Neural cell (in vitro differentiated cells): Measurements from ENCODE around the gene CFAP299. TPM values are rescaled to one million over a fixed set of nuclear protein-coding genes. Genes with fewer than 3 reads are reported as not detected.

ENCODE experiments used
- H2AFZ ChIP-seq: fragments of 200-600, 300-800 bp; sonication (generic), shearing (Covaris generic); 2 replicates; pipeline ENCODE4 v1.6.0; 2014; ENCODE audit warnings: low read depth, mild to moderate bottlenecking, antibody characterized with exemption, low read length, moderate library complexity
- H3F3A ChIP-seq: fragments of 200-600 bp; shearing (Covaris generic); 2 replicates; pipeline ENCODE4 v1.6.1; 2016; ENCODE audit warnings: mild to moderate bottlenecking, moderate library complexity, mixed read lengths, antibody characterized with exemption, low read length; ENCODE audit not compliant: insufficient read depth, poor library complexity, severe bottlenecking
- H3K27ac ChIP-seq: fragments of 200-600, 300-800 bp; sonication (generic), shearing (Covaris generic); 2 replicates; pipeline ENCODE4 v1.5.1; 2014; ENCODE audit warnings: mild to moderate bottlenecking, low read length, moderate library complexity
- H3K27me3 ChIP-seq: fragments of 300-800, 200-600 bp; sonication (generic), shearing (Covaris generic); 2 replicates; pipeline ENCODE4 v1.6.0; 2014; ENCODE audit warnings: mild to moderate bottlenecking, low read depth, low read length, moderate library complexity; ENCODE audit not compliant: insufficient read depth
- H3K36me3 ChIP-seq: fragments of 300-800, 200-600 bp; sonication (generic), shearing (Covaris generic); 2 replicates; pipeline ENCODE4 v1.5.1; 2014; ENCODE audit warnings: mild to moderate bottlenecking, antibody characterized with exemption, low read length, moderate library complexity; ENCODE audit not compliant: insufficient read depth
- H3K4me2 ChIP-seq: fragments of 300-800, 200-600 bp; sonication (generic), shearing (Covaris generic); 2 replicates; pipeline ENCODE4 v1.6.0; 2014; ENCODE audit warnings: mild to moderate bottlenecking, low read length
- H3K4me3 ChIP-seq: fragments of 300-800, 200-600 bp; sonication (generic), shearing (Covaris generic); 2 replicates; pipeline ENCODE4 v1.5.1; 2014; ENCODE audit warnings: mild to moderate bottlenecking, low read length, moderate library complexity
- H3K79me2 ChIP-seq: fragments of 200-600 bp; shearing (Covaris generic); replicated peaks from 2 replicates; pipeline ENCODE4 v1.6.0; 2014; ENCODE audit warnings: mild to moderate bottlenecking, low read length, moderate library complexity; ENCODE audit not compliant: insufficient read depth
- H3K9ac ChIP-seq: fragments of 300-800, 200-600 bp; sonication (generic), shearing (Covaris generic); 2 replicates; pipeline ENCODE4 v1.6.1; 2016; ENCODE audit warnings: mild to moderate bottlenecking, low read length, mixed read lengths
- H3K9me2 ChIP-seq: fragments of 200-600 bp; shearing (Covaris generic); 2 replicates; pipeline ENCODE4 v1.6.1; 2016; ENCODE audit warnings: mild to moderate bottlenecking, low read length, mixed read lengths; ENCODE audit not compliant: insufficient read depth
- H3K9me3 ChIP-seq: fragments of 200-600, 300-800 bp; sonication (generic), shearing (Covaris generic); 2 replicates; pipeline ENCODE4 v1.6.1; 2016; ENCODE audit warnings: mild to moderate bottlenecking, mixed run types, low read length, moderate library complexity, mixed read lengths
- H4K20me1 ChIP-seq: fragments of 200-600 bp; shearing (Covaris generic); 2 replicates; pipeline ENCODE4 v1.6.1; 2016; ENCODE audit warnings: mild to moderate bottlenecking, mixed run types; ENCODE audit not compliant: insufficient read depth
- CTCF ChIP-seq: fragments of 450-650 bp; IDR thresholded peaks from 2 replicates; pipeline ENCODE4 v1.5.1; 2014; ENCODE audit warnings: antibody characterized with exemption, mild to moderate bottlenecking, moderate library complexity; ENCODE audit not compliant: poor library complexity, severe bottlenecking
- EP300 ChIP-seq: fragments of 450-650 bp; conservative IDR thresholded peaks from 2 replicates; pipeline ENCODE4 v1.6.1; 2014; ENCODE audit warnings: antibody characterized with exemption, mild to moderate bottlenecking, moderate library complexity; ENCODE audit not compliant: poor library complexity, severe bottlenecking
- EZH2 ChIP-seq: fragments of 200-600, 300-800 bp; shearing (Covaris generic), sonication (generic); IDR thresholded peaks from 2 replicates; pipeline ENCODE4 v1.6.1; 2014; ENCODE audit warnings: antibody characterized with exemption, low read length, borderline replicate concordance, mild to moderate bottlenecking; ENCODE audit not compliant: insufficient read depth, poor library complexity, severe bottlenecking
- MXI1 ChIP-seq: fragments of 450-650 bp; conservative IDR thresholded peaks from 2 replicates; pipeline ENCODE4 v1.6.1; 2014; ENCODE audit warnings: antibody characterized with exemption, mild to moderate bottlenecking; ENCODE audit not compliant: poor library complexity, severe bottlenecking
- POLR2AphosphoS5 ChIP-seq: IDR thresholded peaks from 2 replicates; pipeline ENCODE4 v1.6.1; 2012
- RAD21 ChIP-seq: fragments of 450-650 bp; conservative IDR thresholded peaks from 2 replicates; pipeline ENCODE4 v1.6.1; 2014; ENCODE audit warnings: antibody characterized with exemption, mild to moderate bottlenecking, moderate library complexity
- REST ChIP-seq: IDR thresholded peaks from 2 replicates; pipeline ENCODE4 v1.6.1; 2012; ENCODE audit warnings: borderline replicate concordance
- SMC3 ChIP-seq: fragments of 450-650 bp; conservative IDR thresholded peaks from 2 replicates; pipeline ENCODE4 v1.6.1; 2014; ENCODE audit warnings: antibody characterized with exemption, mild to moderate bottlenecking, moderate library complexity; ENCODE audit not compliant: poor library complexity
- TAF1 ChIP-seq: IDR thresholded peaks from 2 replicates; pipeline ENCODE4 v1.6.1; 2012; ENCODE audit warnings: low read depth
- polyA plus RNA-seq: library from polyadenylated mRNA; depleted of rRNA; stranded (reverse); fragments of >200 nt; gene quantifications from 2 replicates; pipeline ENCODE4 v1.2.3, GENCODE V29; 2014

The CFAP299 gene
- polyA plus RNA-seq, 1 donor from 2014 or later: not detected

- Histone ChIP-seq H3K9me3 (no peaks in the 10 kb centered on the region), H3K27me3 (peaks cover 19% of the 10 kb centered on the region), H4K20me1 (no peaks in the 10 kb centered on the region), H3K27ac (no peak overlapping the region), H3F3A (no peaks in the 10 kb centered on the region), H3K4me3 (no peak overlapping the region), H3K79me2 (no peaks in the 10 kb centered on the region), H3K9me2 (no peaks in the 10 kb centered on the region), H3K36me3 (no peaks in the 10 kb centered on the region), H3K4me2 (no peak overlapping the region), H2AFZ (no peak overlapping the region), H3K9ac (no peak overlapping the region)
- no peak for TF ChIP-seq EZH2
- no peak for TF ChIP-seq CTCF
- no peak for TF ChIP-seq EP300
- no peak for TF ChIP-seq SMC3
- TF ChIP-seq POLR2AphosphoS5: no peak
- TF ChIP-seq REST: no peak
- TF ChIP-seq MXI1: no peak
These were observed 2.4 kb upstream of the CFAP299 start for GRCh38 chr4:80333121-80333520.

GRCh38 chr4:80334568-80334967, 962 bp upstream of the CFAP299 start:
- Histone ChIP-seq H2AFZ (no peak overlapping the region), H3K27ac (no peak overlapping the region), H3K9me2 (no peaks in the 10 kb centered on the region), H3K4me2 (no peak overlapping the region), H3F3A (no peaks in the 10 kb centered on the region), H3K4me3 (no peak overlapping the region), H3K27me3 (peaks cover 21% of the 10 kb centered on the region), H3K79me2 (no peaks in the 10 kb centered on the region), H4K20me1 (no peaks in the 10 kb centered on the region), H3K36me3 (no peaks in the 10 kb centered on the region), H3K9me3 (no peaks in the 10 kb centered on the region), H3K9ac (no peak overlapping the region)
- no peak for TF ChIP-seq MXI1
- no peak for TF ChIP-seq EZH2

GRCh38 chr4:80335226-80335553, 340 bp upstream of the CFAP299 start:
- H3K27ac ChIP-seq: no peak overlapping the region
- TF ChIP-seq TAF1 (no peak), SMC3 (no peak), RAD21 (no peak), POLR2AphosphoS5 (no peak), CTCF (no peak), EP300 (no peak), MXI1 (no peak), EZH2 (no peak)
- H4K20me1 ChIP-seq: no peaks in the 10 kb centered on the region
- H3K9ac ChIP-seq: no peak overlapping the region
- H2AFZ ChIP-seq: no peak overlapping the region
- H3K9me3 ChIP-seq: no peaks in the 10 kb centered on the region
- no peaks in the 10 kb centered on the region for H3K9me2 ChIP-seq
- no peaks in the 10 kb centered on the region for H3K36me3 ChIP-seq
- no peaks in the 10 kb centered on the region for H3F3A ChIP-seq
- peaks cover 21% of the 10 kb centered on the region for H3K27me3 ChIP-seq
- H3K4me2 ChIP-seq: peak overlapping the region; percentile 67
- H3K79me2 ChIP-seq: no peaks in the 10 kb centered on the region
- peak overlapping the region; percentile 83 for H3K4me3 ChIP-seq
